Measurements from ENCODE around the gene FAM135A.

- no peak for TF ChIP-seq YY1 (IDR thresholded peaks at IDR 0.05; ENCODE audit: insufficient read depth, insufficient read length)
- no peak for TF ChIP-seq ZNF274 (IDR thresholded peaks at IDR 0.05; ENCODE audit: low read depth, low read length)
These were observed 16.2 kb upstream of the FAM135A start for GRCh38 chr6:70396796-70397729.
